ENCODE data around the gene MYH11. TPM values are rescaled to one million over a fixed set of nuclear protein-coding genes. Genes with fewer than 3 reads are reported as not detected.
"Not testable (repeated sequence)": the region's sequence is repeated elsewhere in the genome, so short reads cannot be mapped to it uniquely, and the experiment has no call there.

MYH11 gene
- total RNA-seq, 1 donor = under 0.01 TPM

DNA sequence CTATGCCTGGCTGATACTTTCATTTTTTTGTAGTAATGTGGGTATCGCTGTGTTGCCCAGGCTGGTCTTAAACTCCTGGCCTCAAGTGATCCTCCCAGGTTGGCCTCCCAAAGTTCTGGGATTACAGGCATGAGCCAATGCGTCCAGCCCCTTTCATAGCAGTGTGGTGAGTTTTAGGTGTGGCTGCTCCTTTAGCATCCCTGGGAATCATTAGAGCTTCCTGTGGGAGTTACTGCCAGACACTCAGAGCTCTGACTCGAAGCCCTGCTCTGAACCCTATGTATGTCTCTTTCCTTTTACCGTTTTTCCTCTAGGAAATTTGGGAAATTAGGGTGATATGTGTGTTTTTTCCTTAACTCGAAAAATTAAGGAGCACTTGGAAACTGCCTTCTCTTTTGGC is 162.3 kb downstream of the MYH11 start:
- no peak overlapping the region for H3K4me3 ChIP-seq (ENCODE audit: low read depth, low read length)
- TF ChIP-seq, protein P1, sequence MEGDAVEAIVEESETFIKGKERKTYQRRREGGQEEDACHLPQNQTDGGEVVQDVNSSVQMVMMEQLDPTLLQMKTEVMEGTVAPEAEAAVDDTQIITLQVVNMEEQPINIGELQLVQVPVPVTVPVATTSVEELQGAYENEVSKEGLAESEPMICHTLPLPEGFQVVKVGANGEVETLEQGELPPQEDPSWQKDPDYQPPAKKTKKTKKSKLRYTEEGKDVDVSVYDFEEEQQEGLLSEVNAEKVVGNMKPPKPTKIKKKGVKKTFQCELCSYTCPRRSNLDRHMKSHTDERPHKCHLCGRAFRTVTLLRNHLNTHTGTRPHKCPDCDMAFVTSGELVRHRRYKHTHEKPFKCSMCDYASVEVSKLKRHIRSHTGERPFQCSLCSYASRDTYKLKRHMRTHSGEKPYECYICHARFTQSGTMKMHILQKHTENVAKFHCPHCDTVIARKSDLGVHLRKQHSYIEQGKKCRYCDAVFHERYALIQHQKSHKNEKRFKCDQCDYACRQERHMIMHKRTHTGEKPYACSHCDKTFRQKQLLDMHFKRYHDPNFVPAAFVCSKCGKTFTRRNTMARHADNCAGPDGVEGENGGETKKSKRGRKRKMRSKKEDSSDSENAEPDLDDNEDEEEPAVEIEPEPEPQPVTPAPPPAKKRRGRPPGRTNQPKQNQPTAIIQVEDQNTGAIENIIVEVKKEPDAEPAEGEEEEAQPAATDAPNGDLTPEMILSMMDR (IDR thresholded peaks at IDR 0.05; ENCODE audit: insufficient read depth, low read depth, low read length) = no peak
- no peak for DNase-seq (ENCODE audit: low read depth)

DNA sequence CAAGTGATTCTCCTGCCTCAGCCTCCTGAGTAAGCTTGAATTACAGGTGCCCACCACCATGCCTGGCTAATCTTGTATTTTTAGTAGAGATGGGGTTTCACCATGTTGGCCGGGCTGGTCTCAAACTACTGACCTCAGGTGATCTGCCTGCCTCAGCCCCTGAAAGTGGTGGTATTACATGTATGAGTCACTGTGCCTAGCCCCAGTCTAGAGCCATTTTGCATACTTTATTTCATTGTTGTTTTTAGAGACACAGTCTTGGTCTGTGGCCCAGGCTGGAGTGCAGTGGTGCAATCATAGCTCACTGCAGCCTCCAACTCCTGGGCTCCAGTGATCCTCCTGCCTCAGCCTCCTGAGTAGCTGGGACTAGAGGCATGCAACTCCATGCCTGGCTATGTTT is 164.3 kb downstream of the MYH11 start:
- DNase-seq (ENCODE audit: low read depth); H3K4me3 ChIP-seq (ENCODE audit: low read depth, low read length): not testable (repeated sequence)

DNA sequence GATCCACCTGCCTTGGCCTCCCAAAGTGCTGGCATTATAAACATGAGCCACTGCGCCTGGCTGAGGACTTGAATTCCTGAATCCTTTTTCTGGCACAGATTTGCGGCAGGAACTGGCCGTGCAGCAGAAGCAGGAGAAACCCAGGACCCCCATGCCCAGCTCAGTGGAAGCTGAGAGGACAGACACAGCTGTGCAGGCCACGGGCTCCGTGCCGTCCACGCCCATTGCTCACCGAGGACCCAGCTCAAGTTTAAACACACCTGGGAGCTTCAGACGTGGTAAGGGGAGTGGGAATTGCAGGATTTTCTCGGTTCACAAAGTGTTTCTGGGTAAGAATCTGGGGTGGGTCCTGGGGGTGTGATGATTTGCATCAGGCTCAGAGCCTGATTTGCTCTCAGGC is 165.8 kb downstream of the MYH11 start:
- DNase-seq (ENCODE audit: low read depth) = no peak

DNA sequence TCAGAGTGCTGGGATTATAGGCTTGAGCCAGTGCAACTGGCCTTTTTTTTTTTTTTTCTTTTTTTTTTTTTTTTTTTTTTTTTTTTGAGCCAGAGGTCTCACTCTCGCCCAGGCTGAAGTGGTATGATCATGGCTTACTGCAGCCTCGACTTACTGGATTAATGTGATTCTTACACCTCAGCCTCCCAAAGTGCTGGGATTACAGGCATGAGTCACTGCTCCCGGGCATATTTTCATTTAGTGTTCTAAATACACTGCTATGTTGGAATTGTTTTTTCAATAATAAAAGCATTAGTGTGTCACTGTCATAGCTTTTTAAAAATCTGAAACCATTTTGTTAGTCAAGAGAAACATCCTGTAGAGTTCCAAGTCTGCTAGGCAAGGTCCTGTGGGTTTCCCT is 166.5 kb downstream of the MYH11 start:
- H3K4me3 ChIP-seq (ENCODE audit: low read depth, low read length) = no peak overlapping the region

More for the DNA sequence above, 165.8 kb downstream of the MYH11 start:
- TF ChIP-seq, protein P1 (IDR thresholded peaks at IDR 0.05; ENCODE audit: insufficient read depth, low read depth, low read length) = no peak
- H3K4me3 ChIP-seq (ENCODE audit: low read depth, low read length) = no peak overlapping the region

DNA sequence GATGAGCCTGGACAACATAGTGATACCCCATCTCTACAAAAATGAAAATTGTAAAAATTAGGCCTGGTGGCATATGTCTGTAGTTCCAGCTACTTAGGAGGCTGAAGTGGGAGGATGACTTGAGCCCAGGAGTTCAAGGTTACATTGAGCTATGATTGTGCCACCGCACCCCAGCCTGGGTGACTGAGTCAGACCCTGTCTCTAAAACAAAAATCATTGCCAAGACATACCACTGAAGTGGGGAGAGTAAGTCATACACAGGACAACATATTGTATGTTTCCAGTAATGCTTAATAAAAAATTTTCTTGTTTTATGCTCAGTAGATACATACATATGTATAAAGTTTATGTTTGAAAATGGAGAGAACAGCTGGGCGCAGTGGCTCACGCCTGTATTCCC is 167.5 kb downstream of the MYH11 start:
- H3K4me3 ChIP-seq (ENCODE audit: low read depth, low read length) = no peak overlapping the region
- DNase-seq (ENCODE audit: low read depth) = no peak

More for the DNA sequence above, 166.5 kb downstream of the MYH11 start:
- TF ChIP-seq, protein P1 (IDR thresholded peaks at IDR 0.05; ENCODE audit: insufficient read depth, low read depth, low read length) = no peak
- peak; percentile 32 for DNase-seq (ENCODE audit: low read depth)

DNA sequence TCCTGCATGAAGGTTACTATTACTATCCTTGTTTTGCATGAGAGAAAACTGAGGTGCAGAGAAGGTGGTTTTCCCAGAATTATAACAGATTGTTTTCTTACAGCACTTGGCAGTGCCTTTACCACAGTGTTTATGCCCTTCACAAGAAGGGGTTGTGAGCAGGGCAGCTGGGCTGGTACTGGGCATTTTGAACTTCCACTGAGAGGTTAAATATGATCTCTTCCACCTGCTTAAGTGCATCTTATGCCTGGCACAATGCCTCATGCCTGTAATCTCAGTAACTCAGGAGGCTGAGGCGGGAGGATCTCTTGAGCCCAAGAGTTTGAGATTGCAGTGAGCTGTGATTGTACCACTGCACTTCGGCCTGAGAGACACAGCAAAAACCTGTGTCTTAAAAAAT is 170.5 kb downstream of the MYH11 start:
- DNase-seq (ENCODE audit: low read depth) = no peak
- no peak overlapping the region for H3K4me3 ChIP-seq (ENCODE audit: low read depth, low read length)
- TF ChIP-seq, protein P1 (IDR thresholded peaks at IDR 0.05; ENCODE audit: insufficient read depth, low read depth, low read length) = no peak

More for the DNA sequence above, 167.5 kb downstream of the MYH11 start:
- TF ChIP-seq, protein P1 (IDR thresholded peaks at IDR 0.05; ENCODE audit: insufficient read depth, low read depth, low read length) = no peak

DNA sequence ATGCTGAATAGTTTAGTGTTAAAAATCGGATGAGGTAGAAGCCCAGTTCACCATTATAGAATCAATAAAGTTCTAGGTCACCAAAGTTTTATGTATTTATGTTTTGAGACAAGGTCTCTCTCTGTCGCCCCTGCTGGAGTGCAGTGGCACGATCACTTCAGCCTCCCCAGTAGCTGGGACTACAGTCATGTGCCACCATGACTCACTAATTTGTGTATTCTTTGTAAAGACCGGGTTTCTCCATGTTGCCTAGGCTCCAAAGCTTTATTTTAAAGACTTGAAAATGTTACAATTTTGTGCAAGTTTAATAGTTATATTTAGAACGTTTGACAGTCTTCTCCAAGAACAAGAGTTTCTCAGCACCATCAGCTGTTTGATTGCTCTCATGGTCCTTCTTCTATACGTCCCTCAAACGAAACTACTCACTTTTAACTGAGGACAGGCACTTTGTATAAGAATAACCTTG is 174.7 kb downstream of the MYH11 start:
- peak; percentile 87 for DNase-seq (ENCODE audit: low read depth)
- TF ChIP-seq, protein P1 (IDR thresholded peaks at IDR 0.05; ENCODE audit: insufficient read depth, low read depth, low read length) = peak; percentile 68

More for the DNA sequence above, 174.7 kb downstream of the MYH11 start:
- no peak overlapping the region for H3K4me3 ChIP-seq (ENCODE audit: low read depth, low read length)
